ENCODE results near the gene DLGAP3. TPM values are rescaled to one million over a fixed set of nuclear protein-coding genes. Genes with fewer than 3 reads are reported as not detected.

The DLGAP3 gene
- polyA plus RNA-seq, 1 donor (not counting 4 experiments of a cell fraction or from before 2014, with no cell fraction given), result not detected

DNA sequence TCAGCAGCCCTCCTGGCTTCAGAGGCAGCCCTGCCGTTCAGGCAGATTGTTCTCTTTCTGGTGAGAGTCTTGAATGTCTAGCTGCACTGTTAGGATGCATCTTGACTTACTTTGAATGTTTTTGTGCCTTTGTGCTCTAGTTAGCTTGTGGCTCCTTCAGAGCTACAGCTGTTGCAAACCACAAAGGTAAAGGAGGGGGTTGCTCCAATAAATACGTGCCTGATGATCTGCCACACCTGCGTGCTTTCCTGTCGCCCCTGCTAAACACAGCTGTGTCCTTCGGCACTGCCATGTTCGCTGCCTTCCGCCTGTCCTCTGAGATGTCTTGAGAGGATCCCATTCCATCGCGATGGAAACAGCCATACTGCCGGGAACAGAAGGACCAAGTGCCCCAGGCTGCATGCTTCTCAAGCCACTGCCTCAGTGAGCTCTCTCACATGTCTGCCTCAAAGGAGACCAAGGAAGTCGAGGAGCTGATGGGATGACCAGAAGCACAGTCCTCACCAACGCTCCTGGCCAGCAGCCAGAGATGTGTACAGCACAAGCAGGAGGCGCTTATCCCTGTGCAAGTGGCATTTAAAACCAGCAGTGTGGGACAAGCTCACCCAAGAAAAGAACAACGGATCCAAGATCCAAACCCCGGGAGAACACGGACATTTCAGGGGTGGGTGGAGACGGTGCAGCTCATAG is 57.9 kb downstream of the DLGAP3 start:
- DNase-seq (ENCODE audit: low read depth, low spot score), result no peak
- peaks cover 15% of the 10 kb centered on the region for H3K27me3 ChIP-seq (ENCODE audit: control insufficient read depth, extremely low read depth, insufficient read depth, low read length)
- no peak overlapping the region for H3K4me2 ChIP-seq (ENCODE audit: control insufficient read depth, extremely low read depth, insufficient read depth, low read depth, low read length)
- no peaks in the 10 kb centered on the region for H3K4me1 ChIP-seq (ENCODE audit: control insufficient read depth, extremely low read depth, insufficient read depth, low read length)
- H3K9me1 ChIP-seq (ENCODE audit: control insufficient read depth, extremely low read depth, insufficient read depth, low read length), result no peaks in the 10 kb centered on the region
- no peak overlapping the region for H2AFZ ChIP-seq (ENCODE audit: control insufficient read depth, low read length)
- H3K4me3 ChIP-seq (ENCODE audit: control insufficient read depth in 2 of 3, extremely low read depth in 1 of 3, insufficient read depth in 2 of 3, low read depth in 1 of 3, low read length in 3 of 3), result no peak overlapping the region
- H3K27ac ChIP-seq (ENCODE audit: control insufficient read depth, insufficient read depth, low read length), result no peak overlapping the region
- dilution Hi-C loops (cut with MboI; ENCODE audit: extremely low pct_ligation_motif_present, low sequenced_read_pairs), result no loop called here
- H3K36me3 ChIP-seq (ENCODE audit: control insufficient read depth in 2 of 2, extremely low read depth in 1 of 2, insufficient read depth in 2 of 2, low read length in 2 of 2), result no peaks in the 10 kb centered on the region
- no peak for TF ChIP-seq EZH2 (IDR thresholded peaks at IDR 0.05; ENCODE audit: low read length)
- no peak overlapping the region for H3K9ac ChIP-seq (ENCODE audit: control insufficient read depth, extremely low read depth, insufficient read depth, low read length)
- H3K79me2 ChIP-seq (ENCODE audit: control insufficient read depth, insufficient read depth, low read length), result no peaks in the 10 kb centered on the region
- no peak for FAIRE-seq
- no peaks in the 10 kb centered on the region for H4K20me1 ChIP-seq (ENCODE audit: control insufficient read depth, extremely low read depth, insufficient read depth, low read length)
- no peaks in the 10 kb centered on the region for H3K9me3 ChIP-seq (ENCODE audit: control insufficient read depth, low read depth, low read length)

DNA sequence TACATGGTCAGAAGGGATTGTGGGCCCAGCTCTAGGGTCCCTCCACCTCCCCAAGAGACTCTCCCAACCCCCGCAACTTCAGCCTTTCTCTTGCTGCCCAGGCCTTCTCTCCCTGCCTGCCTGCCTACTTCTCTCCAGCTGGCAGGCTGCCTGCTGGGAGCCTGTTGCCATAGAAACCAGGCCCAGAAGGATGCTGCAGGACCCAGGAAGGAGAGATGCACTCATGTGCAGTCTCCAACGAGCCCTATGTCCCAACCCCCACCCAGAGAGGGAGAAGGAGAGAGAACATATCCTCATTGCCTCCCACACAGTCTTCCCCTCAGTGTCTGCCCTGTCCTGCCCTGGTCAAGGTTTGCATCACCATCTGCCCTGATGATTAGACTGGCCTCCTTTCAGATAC is 59.1 kb downstream of the DLGAP3 start:
- no peak for DNase-seq (ENCODE audit: low read depth, low spot score)
- H3K36me3 ChIP-seq (ENCODE audit: control insufficient read depth in 2 of 2, extremely low read depth in 1 of 2, insufficient read depth in 2 of 2, low read length in 2 of 2), result no peaks in the 10 kb centered on the region
- H3K9ac ChIP-seq (ENCODE audit: control insufficient read depth, extremely low read depth, insufficient read depth, low read length), result no peak overlapping the region
- TF ChIP-seq, protein P1, sequence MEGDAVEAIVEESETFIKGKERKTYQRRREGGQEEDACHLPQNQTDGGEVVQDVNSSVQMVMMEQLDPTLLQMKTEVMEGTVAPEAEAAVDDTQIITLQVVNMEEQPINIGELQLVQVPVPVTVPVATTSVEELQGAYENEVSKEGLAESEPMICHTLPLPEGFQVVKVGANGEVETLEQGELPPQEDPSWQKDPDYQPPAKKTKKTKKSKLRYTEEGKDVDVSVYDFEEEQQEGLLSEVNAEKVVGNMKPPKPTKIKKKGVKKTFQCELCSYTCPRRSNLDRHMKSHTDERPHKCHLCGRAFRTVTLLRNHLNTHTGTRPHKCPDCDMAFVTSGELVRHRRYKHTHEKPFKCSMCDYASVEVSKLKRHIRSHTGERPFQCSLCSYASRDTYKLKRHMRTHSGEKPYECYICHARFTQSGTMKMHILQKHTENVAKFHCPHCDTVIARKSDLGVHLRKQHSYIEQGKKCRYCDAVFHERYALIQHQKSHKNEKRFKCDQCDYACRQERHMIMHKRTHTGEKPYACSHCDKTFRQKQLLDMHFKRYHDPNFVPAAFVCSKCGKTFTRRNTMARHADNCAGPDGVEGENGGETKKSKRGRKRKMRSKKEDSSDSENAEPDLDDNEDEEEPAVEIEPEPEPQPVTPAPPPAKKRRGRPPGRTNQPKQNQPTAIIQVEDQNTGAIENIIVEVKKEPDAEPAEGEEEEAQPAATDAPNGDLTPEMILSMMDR (optimal IDR thresholded peaks at IDR 0.05 in 1 of 3, IDR thresholded peaks at IDR 0.05 in 1 of 3, conservative IDR thresholded peaks at IDR 0.05 in 1 of 3; ENCODE audit: extremely low read depth in 1 of 3, insufficient read depth in 2 of 3, low read length in 3 of 3), result no peak
- no peak for TF ChIP-seq EZH2 (IDR thresholded peaks at IDR 0.05; ENCODE audit: low read length)
- H3K9me1 ChIP-seq (ENCODE audit: control insufficient read depth, extremely low read depth, insufficient read depth, low read length), result no peaks in the 10 kb centered on the region
- peaks cover 2% of the 10 kb centered on the region for H3K4me1 ChIP-seq (ENCODE audit: control insufficient read depth, extremely low read depth, insufficient read depth, low read length)
- H3K4me2 ChIP-seq (ENCODE audit: control insufficient read depth, extremely low read depth, insufficient read depth, low read depth, low read length), result no peak overlapping the region
- no peaks in the 10 kb centered on the region for H3K79me2 ChIP-seq (ENCODE audit: control insufficient read depth, insufficient read depth, low read length)
- no peaks in the 10 kb centered on the region for H4K20me1 ChIP-seq (ENCODE audit: control insufficient read depth, extremely low read depth, insufficient read depth, low read length)
- H3K27me3 ChIP-seq (ENCODE audit: control insufficient read depth, extremely low read depth, insufficient read depth, low read length), result peaks cover 16% of the 10 kb centered on the region
- H2AFZ ChIP-seq (ENCODE audit: control insufficient read depth, low read length), result no peak overlapping the region
- H3K27ac ChIP-seq (ENCODE audit: control insufficient read depth, insufficient read depth, low read length), result no peak overlapping the region
- no peak for FAIRE-seq
- no peaks in the 10 kb centered on the region for H3K9me3 ChIP-seq (ENCODE audit: control insufficient read depth, low read depth, low read length)
- H3K4me3 ChIP-seq (ENCODE audit: control insufficient read depth in 2 of 3, extremely low read depth in 1 of 3, insufficient read depth in 2 of 3, low read depth in 1 of 3, low read length in 3 of 3), result no peak overlapping the region
- dilution Hi-C loops (cut with MboI; ENCODE audit: extremely low pct_ligation_motif_present, low sequenced_read_pairs), result no loop called here

DNA sequence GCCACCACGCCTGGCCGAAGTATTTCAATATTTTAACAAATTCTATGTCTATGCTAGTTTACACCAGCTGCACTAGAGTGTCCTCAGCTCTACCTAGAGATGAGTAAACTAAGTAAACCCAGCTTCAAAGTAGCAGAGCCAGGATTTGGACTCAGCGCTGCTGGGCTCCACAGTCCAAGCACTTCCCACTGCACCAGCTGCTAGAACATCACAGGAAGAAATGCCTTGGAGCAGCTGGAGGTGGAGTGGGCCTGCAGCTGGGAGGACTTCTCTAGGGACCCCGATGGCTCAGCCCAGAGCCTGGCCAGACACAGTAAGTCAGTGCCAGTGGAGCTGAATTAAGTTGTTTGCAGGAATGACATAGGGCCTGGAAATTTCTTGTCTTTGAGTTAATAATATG is 59.7 kb downstream of the DLGAP3 start:
- dilution Hi-C loops (cut with MboI; ENCODE audit: extremely low pct_ligation_motif_present, low sequenced_read_pairs), result no loop called here
- Histone ChIP-seq H2AFZ (ENCODE audit: control insufficient read depth, low read length) (no peak overlapping the region), H3K9ac (ENCODE audit: control insufficient read depth, extremely low read depth, insufficient read depth, low read length) (no peak overlapping the region), H3K4me3 (ENCODE audit: control insufficient read depth in 2 of 3, extremely low read depth in 1 of 3, insufficient read depth in 2 of 3, low read depth in 1 of 3, low read length in 3 of 3) (no peak overlapping the region), H3K27ac (ENCODE audit: control insufficient read depth, insufficient read depth, low read length) (no peak overlapping the region), H3K36me3 (ENCODE audit: control insufficient read depth in 2 of 2, extremely low read depth in 1 of 2, insufficient read depth in 2 of 2, low read length in 2 of 2) (no peaks in the 10 kb centered on the region), H4K20me1 (ENCODE audit: control insufficient read depth, extremely low read depth, insufficient read depth, low read length) (no peaks in the 10 kb centered on the region), H3K4me1 (ENCODE audit: control insufficient read depth, extremely low read depth, insufficient read depth, low read length) (peaks cover 2% of the 10 kb centered on the region), H3K4me2 (ENCODE audit: control insufficient read depth, extremely low read depth, insufficient read depth, low read depth, low read length) (no peak overlapping the region), H3K79me2 (ENCODE audit: control insufficient read depth, insufficient read depth, low read length) (no peaks in the 10 kb centered on the region), H3K9me3 (ENCODE audit: control insufficient read depth, low read depth, low read length) (no peaks in the 10 kb centered on the region), H3K27me3 (ENCODE audit: control insufficient read depth, extremely low read depth, insufficient read depth, low read length) (peaks cover 16% of the 10 kb centered on the region), H3K9me1 (ENCODE audit: control insufficient read depth, extremely low read depth, insufficient read depth, low read length) (no peaks in the 10 kb centered on the region)
- DNase-seq (ENCODE audit: low read depth, low spot score) (no peak), FAIRE-seq (no peak)
- no peak for TF ChIP-seq EZH2 (IDR thresholded peaks at IDR 0.05; ENCODE audit: low read length)
- TF ChIP-seq, protein P1 (optimal IDR thresholded peaks at IDR 0.05 in 1 of 3, IDR thresholded peaks at IDR 0.05 in 1 of 3, conservative IDR thresholded peaks at IDR 0.05 in 1 of 3; ENCODE audit: extremely low read depth in 1 of 3, insufficient read depth in 2 of 3, low read length in 3 of 3), result no peak

Data from keratinocyte (primary cell).